Liver (tissue), 9 donors: ENCODE data around the gene OR10Z1. TPM values are rescaled to one million over a fixed set of nuclear protein-coding genes. Genes with fewer than 3 reads are reported as not detected.

Experiments
- DNase-seq: peaks from one replicate; pipeline ENCODE4 v3.0.0-alpha.2; 2017; ENCODE audit warnings: low spot score
- H3K27ac ChIP-seq, 2 donors: one replicate each; pipeline ENCODE4 v1.7.0; 2013; ENCODE audit warnings: inconsistent platforms in 2 of 2, low read length in 2 of 2, control low read depth in 1 of 2, low read depth in 1 of 2, mild to moderate bottlenecking in 1 of 2
- H3K27me3 ChIP-seq, 4 donors: one replicate each; pipeline versions ENCODE4 v1.6.1 to v1.7.0; 2013; ENCODE audit warnings: low read length in 3 of 4, inconsistent platforms in 1 of 4, mild to moderate bottlenecking in 1 of 4, moderate library complexity in 1 of 4; ENCODE audit not compliant: control insufficient read depth in 4 of 4, insufficient read depth in 4 of 4
- H3K36me3 ChIP-seq, 4 donors: one replicate each; pipeline versions ENCODE4 v1.6.1 to v1.7.0; 2013; ENCODE audit warnings: low read length in 3 of 4, mild to moderate bottlenecking in 3 of 4, low read depth in 1 of 4, moderate library complexity in 1 of 4; ENCODE audit not compliant: control insufficient read depth in 4 of 4, insufficient read depth in 3 of 4
- H3K4me1 ChIP-seq, 4 donors: one replicate each; pipeline versions ENCODE4 v1.6.1 to v1.7.0; 2013; ENCODE audit warnings: low read length in 3 of 4, mild to moderate bottlenecking in 3 of 4, moderate library complexity in 1 of 4; ENCODE audit not compliant: control insufficient read depth in 4 of 4, insufficient read depth in 4 of 4
- H3K4me3 ChIP-seq, 3 donors: one replicate each; pipeline versions ENCODE4 v1.6.1 to v1.7.0; 2013; ENCODE audit warnings: low read length in 3 of 3, control low read depth in 1 of 3, low read depth in 1 of 3, mild to moderate bottlenecking in 1 of 3
- H3K9ac ChIP-seq, 2 donors: one replicate each; pipeline ENCODE4 v1.7.0; 2013; ENCODE audit warnings: low read length in 2 of 2, mild to moderate bottlenecking in 2 of 2, moderate library complexity in 2 of 2, control low read depth in 1 of 2, low read depth in 1 of 2
- H3K9me3 ChIP-seq, 4 donors: one replicate each; pipeline versions ENCODE4 v1.6.1 to v1.7.0; 2013; ENCODE audit warnings: low read length in 3 of 4; ENCODE audit not compliant: control insufficient read depth in 4 of 4
- ATF3 ChIP-seq: IDR thresholded peaks from 2 replicates; pipeline ENCODE4 v1.6.1; 2016; ENCODE audit warnings: antibody characterized with exemption
- EGR1 ChIP-seq, 2 donors: IDR thresholded peaks; 2 replicates each; pipeline ENCODE4 v1.6.1; 2016 to 2018; ENCODE audit warnings: antibody characterized with exemption in 2 of 2, low read depth in 2 of 2
- GABPA ChIP-seq, 2 donors: IDR thresholded peaks in 1 of 2; conservative IDR thresholded peaks in 1 of 2; 2 replicates each; pipeline ENCODE4 v1.6.1; 2016; ENCODE audit warnings: antibody characterized with exemption in 2 of 2, mild to moderate bottlenecking in 1 of 2, moderate library complexity in 1 of 2
- HNF4A ChIP-seq, 2 donors: conservative IDR thresholded peaks; 2 replicates each; pipeline ENCODE4 v1.6.1; 2016; ENCODE audit warnings: antibody characterized with exemption in 2 of 2, mild to moderate bottlenecking in 2 of 2
- JUND ChIP-seq, 2 donors: IDR thresholded peaks; 2 replicates each; pipeline ENCODE4 v1.6.1; 2016; ENCODE audit warnings: antibody characterized with exemption in 2 of 2
- MAX ChIP-seq: IDR thresholded peaks from 2 replicates; pipeline ENCODE4 v1.6.1; 2016; ENCODE audit warnings: antibody characterized with exemption
- NR2F2 ChIP-seq: IDR thresholded peaks from 2 replicates; pipeline ENCODE4 v1.6.1; 2016; ENCODE audit warnings: antibody characterized with exemption
- REST ChIP-seq: IDR thresholded peaks from 2 replicates; pipeline ENCODE4 v1.6.1; 2016; ENCODE audit warnings: antibody characterized with exemption, mild to moderate bottlenecking
- RXRA ChIP-seq, 2 donors: IDR thresholded peaks; 2 replicates each; pipeline ENCODE4 v1.6.1; 2017 to 2018; ENCODE audit warnings: antibody characterized with exemption in 2 of 2, mild to moderate bottlenecking in 1 of 2
- SP1 ChIP-seq: IDR thresholded peaks from 2 replicates; pipeline ENCODE4 v1.6.1; 2018; ENCODE audit warnings: antibody characterized with exemption, mild to moderate bottlenecking
- TAF1 ChIP-seq: conservative IDR thresholded peaks from 2 replicates; pipeline ENCODE4 v1.6.1; 2016; ENCODE audit warnings: antibody characterized with exemption, mild to moderate bottlenecking
- YY1 ChIP-seq: IDR thresholded peaks from 2 replicates; pipeline ENCODE4 v1.6.1; 2016; ENCODE audit warnings: antibody characterized with exemption, mild to moderate bottlenecking
- ZBTB33 ChIP-seq: IDR thresholded peaks from 2 replicates; pipeline ENCODE4 v1.6.1; 2016; ENCODE audit warnings: antibody characterized with exemption
- WGBS: extraction: QIAGEN DNeasy Blood & Tissue Kit; methylation state at CpG from one replicate; pipeline ENCODE4 v1.1.7; 2013; 5-methylcytosine and 5-hydroxymethylcytosine counted together
- polyA plus RNA-seq, 2 donors: library from polyadenylated mRNA; stranded (reverse) in 1 of 2; unstranded in 1 of 2; fragments of 200-250 nt in 1 of 2; fragments of >200 nt in 1 of 2; fragmentation: Nextera tagmentation in 1 of 2; extraction: Ambion mirVana in 1 of 2; gene quantifications; one replicate each; pipeline versions ENCODE4 v1.2.1 to v1.2.3, GENCODE V29; 2013 to 2015
- total RNA-seq, 2 donors: library from RNA; depleted of rRNA; stranded (reverse); fragments of >200 nt; gene quantifications; one replicate each; pipeline ENCODE4 v1.2.3, GENCODE V29; 2014
- donor health status: healthy.
- donor health status: healthy.
- donor health status: healthy.
- donor health status: healthy.
- donor health status: healthy.

The OR10Z1 gene
- total RNA-seq (not detected), polyA plus RNA-seq (not detected)

GRCh38 chr1:158604968-158605367, at the start of gene OR10Z1:
Gene OR10Z1 (plus strand): TSS chr1:158605268. CDS start chr1:158606439, 1,171 bp downstream.
- no peak within 1 kb of the TSS for H3K9ac ChIP-seq
- H3K27ac ChIP-seq: no peak within 1 kb of the TSS
- H3K36me3 ChIP-seq: no peaks in the 10 kb centered on the region
- WGBS: 56% methylated on average over 1 of the region's 1 CpG
- H3K27me3 ChIP-seq: no peaks in the 10 kb centered on the region
- H3K4me1 ChIP-seq: no peaks in the 10 kb centered on the region
- TF ChIP-seq YY1: no peak
- no peak for TF ChIP-seq SP1
- TF ChIP-seq EGR1 (IDR thresholded peaks at IDR 0.05; ENCODE audit: low read depth in 2 of 2): no peak
- no peak for TF ChIP-seq MAX
- no peak for TF ChIP-seq HNF4A (conservative IDR thresholded peaks at IDR 0.05)
- TF ChIP-seq ZBTB33: no peak
- TF ChIP-seq RXRA (IDR thresholded peaks at IDR 0.05): no peak
- peaks cover 0 to 1% (median 0%) of the 10 kb centered on the region in 4 donors for H3K9me3 ChIP-seq
- H3K4me3 ChIP-seq: no peak within 1 kb of the TSS
- DNase-seq: no peak

- Histone ChIP-seq H3K27ac (no peak overlapping the region), H3K27me3 (peaks cover 0 to 4% (median 0%) of the 10 kb centered on the region in 4 donors), H3K9ac (no peak overlapping the region), H3K36me3 (no peaks in the 10 kb centered on the region), H3K4me3 (no peak overlapping the region), H3K4me1 (no peaks in the 10 kb centered on the region), H3K9me3 (no peaks in the 10 kb centered on the region)
- no peak for DNase-seq
- TF ChIP-seq ATF3 (no peak), RXRA (IDR thresholded peaks at IDR 0.05) (no peak), YY1 (no peak), REST (no peak), NR2F2 (no peak), HNF4A (conservative IDR thresholded peaks at IDR 0.05) (no peak)
- 76% methylated on average over 1 of the region's 1 CpG for WGBS
These were observed 45.4 kb upstream of the OR10Z1 start for GRCh38 chr1:158559696-158560095.

GRCh38 chr1:158563853-158564252, 41.2 kb upstream of the OR10Z1 start:
- no peak overlapping the region for H3K27ac ChIP-seq
- H3K9me3 ChIP-seq: no peaks in the 10 kb centered on the region
- no peak for DNase-seq
- 62% methylated on average over 2 of the region's 2 CpGs for WGBS
- no peak overlapping the region for H3K9ac ChIP-seq
- H3K4me3 ChIP-seq: no peak overlapping the region
- TF ChIP-seq HNF4A (conservative IDR thresholded peaks at IDR 0.05) (no peak), SP1 (no peak), TAF1 (no peak), ZBTB33 (no peak), JUND (IDR thresholded peaks at IDR 0.05) (no peak), GABPA (IDR thresholded peaks at IDR 0.05 in 1 of 2, conservative IDR thresholded peaks at IDR 0.05 in 1 of 2) (no peak)
- H3K4me1 ChIP-seq: no peaks in the 10 kb centered on the region
- peaks cover 0 to 2% (median 0%) of the 10 kb centered on the region in 4 donors for H3K27me3 ChIP-seq
- H3K36me3 ChIP-seq: no peaks in the 10 kb centered on the region
